ENCODE data around the gene OSBP2. TPM values are rescaled to one million over a fixed set of nuclear protein-coding genes. Genes with fewer than 3 reads are reported as not detected.
A peak's percentile ranks its signal among the peaks of the same experiment; 100 is the strongest.

Gene OSBP2
- total and polyA plus RNA-seq, 10 donors: 0.38 to 41.4 (median 6.5) TPM

- H3K36me3 ChIP-seq: peaks cover 0 to 15% (median 0%) of the 10 kb centered on the region in 6 donors
- TF ChIP-seq CTCF (IDR thresholded peaks at IDR 0.05 in 8 of 11, conservative IDR thresholded peaks at IDR 0.05 in 3 of 11) (no peak), POLR2AphosphoS5 (IDR thresholded peaks at IDR 0.05) (no peak), POLR2A (IDR thresholded peaks at IDR 0.05) (no peak)
- 40 to 52% (median 45%) methylated on average over 12 of the region's 12 CpGs for WGBS, 5 donors
- no peaks in the 10 kb centered on the region for H3K27me3 ChIP-seq (replicated peaks in 1 of 7)
- intact Hi-C loops (cut with DNase I; ENCODE audit: low total_unique reads): no loop called here
- H3K9me3 ChIP-seq: no peaks in the 10 kb centered on the region
- no peak overlapping the region for H3K4me3 ChIP-seq
- no peak for DNase-seq
- H3K4me1 ChIP-seq: no peaks in the 10 kb centered on the region
- H3K27ac ChIP-seq: no peak overlapping the region
Observed at GRCh38 chr22:30868663-30869385, 174.2 kb downstream of the OSBP2 start.

GRCh38 chr22:30869667-30870395 is 175.2 kb downstream of the OSBP2 start:
- WGBS, 5 donors: 80 to 96% (median 92%) methylated on average over 8 to 15 of the region's 15 CpGs
- intact Hi-C loops (cut with DNase I; ENCODE audit: low total_unique reads): no loop called here
- Histone ChIP-seq H3K27me3 (replicated peaks in 1 of 7) (no peaks in the 10 kb centered on the region), H3K36me3 (peaks cover 0 to 15% (median 0%) of the 10 kb centered on the region in 6 donors), H3K27ac (no peak overlapping the region), H3K9me3 (no peaks in the 10 kb centered on the region), H3K4me3 (no peak overlapping the region), H3K4me1 (no peaks in the 10 kb centered on the region)
- TF ChIP-seq POLR2A (IDR thresholded peaks at IDR 0.05): no peak
- no peak for TF ChIP-seq CTCF (IDR thresholded peaks at IDR 0.05 in 8 of 11, conservative IDR thresholded peaks at IDR 0.05 in 3 of 11)
- TF ChIP-seq POLR2AphosphoS5 (IDR thresholded peaks at IDR 0.05): no peak
- peak; percentile 51 for DNase-seq

GRCh38 chr22:30870451-30871345 is 176.0 kb downstream of the OSBP2 start:
- intact Hi-C loops (cut with DNase I; ENCODE audit: low total_unique reads): no loop called here
- Histone ChIP-seq H3K4me3 (no peak overlapping the region), H3K27me3 (replicated peaks in 1 of 7) (no peaks in the 10 kb centered on the region), H3K27ac (no peak overlapping the region), H3K36me3 (peaks cover 0 to 15% (median 0%) of the 10 kb centered on the region in 6 donors), H3K4me1 (no peaks in the 10 kb centered on the region), H3K9me3 (no peaks in the 10 kb centered on the region)
- peak; percentile 70 for DNase-seq
- no peak for TF ChIP-seq POLR2A (IDR thresholded peaks at IDR 0.05)
- no peak for TF ChIP-seq CTCF (IDR thresholded peaks at IDR 0.05 in 8 of 11, conservative IDR thresholded peaks at IDR 0.05 in 3 of 11)
- no peak for TF ChIP-seq POLR2AphosphoS5 (IDR thresholded peaks at IDR 0.05)
- WGBS, 5 donors: 88 to 92% (median 91%) methylated on average over 27 to 36 of the region's 36 CpGs
